ENCODE data around the gene LRPPRC. TPM values are rescaled to one million over a fixed set of nuclear protein-coding genes. Genes with fewer than 3 reads are reported as not detected.

Gene LRPPRC
- total and polyA plus RNA-seq, 4 donors = 71.6 to 132 (median 92.5) TPM

GRCh38 chr2:43898838-43899346 lies 96.9 kb downstream of the LRPPRC start:
- H3K4me3 ChIP-seq (ENCODE audit: low read depth, low read length) = no peak overlapping the region
- no peak for DNase-seq (ENCODE audit: low read depth in 4 of 6, low spot score in 6 of 6)
- peaks cover 7% of the 10 kb centered on the region for H3K4me1 ChIP-seq (ENCODE audit: control insufficient read depth, insufficient read depth, low read length)
- no peak overlapping the region for H3K27ac ChIP-seq (ENCODE audit: low read depth, low read length)
- H3K36me3 ChIP-seq (ENCODE audit: control insufficient read depth, insufficient read depth, low read length) = no peaks in the 10 kb centered on the region
- WGBS (ENCODE audit: insufficient coverage) = 46% methylated on average over 7 of the region's 11 CpGs
- H3K9me3 ChIP-seq (ENCODE audit: control insufficient read depth, insufficient read depth, low read length) = no peaks in the 10 kb centered on the region
- H3K27me3 ChIP-seq (ENCODE audit: control insufficient read depth, insufficient read depth, low read length) = no peaks in the 10 kb centered on the region

- H3K4me1 ChIP-seq (ENCODE audit: control insufficient read depth, insufficient read depth, low read length) = peaks cover 7% of the 10 kb centered on the region
- no peak overlapping the region for H3K27ac ChIP-seq (ENCODE audit: low read depth, low read length)
- no peaks in the 10 kb centered on the region for H3K27me3 ChIP-seq (ENCODE audit: control insufficient read depth, insufficient read depth, low read length)
- peak; percentile 21 to 88 (median 42) for DNase-seq (ENCODE audit: low read depth in 4 of 6, low spot score in 6 of 6)
- H3K4me3 ChIP-seq (ENCODE audit: low read depth, low read length) = no peak overlapping the region
- WGBS (ENCODE audit: insufficient coverage) = 14% methylated on average over 8 of the region's 11 CpGs
- no peaks in the 10 kb centered on the region for H3K36me3 ChIP-seq (ENCODE audit: control insufficient read depth, insufficient read depth, low read length)
- no peaks in the 10 kb centered on the region for H3K9me3 ChIP-seq (ENCODE audit: control insufficient read depth, insufficient read depth, low read length)
These were observed 97.5 kb downstream of the LRPPRC start for GRCh38 chr2:43898134-43898837.

- no peak overlapping the region for H3K27ac ChIP-seq (ENCODE audit: low read depth, low read length)
- no peaks in the 10 kb centered on the region for H3K27me3 ChIP-seq (ENCODE audit: control insufficient read depth, insufficient read depth, low read length)
- 100% methylated on average over 2 of the region's 6 CpGs for WGBS (ENCODE audit: insufficient coverage)
- H3K4me3 ChIP-seq (ENCODE audit: low read depth, low read length) = no peak overlapping the region
- H3K9me3 ChIP-seq (ENCODE audit: control insufficient read depth, insufficient read depth, low read length) = no peaks in the 10 kb centered on the region
- DNase-seq (ENCODE audit: low read depth in 4 of 6, low spot score in 6 of 6) = no peak
- no peaks in the 10 kb centered on the region for H3K36me3 ChIP-seq (ENCODE audit: control insufficient read depth, insufficient read depth, low read length)
- peaks cover 7% of the 10 kb centered on the region for H3K4me1 ChIP-seq (ENCODE audit: control insufficient read depth, insufficient read depth, low read length)
These were observed 98.3 kb downstream of the LRPPRC start for GRCh38 chr2:43897492-43897891.

- Histone ChIP-seq H3K4me3 (ENCODE audit: low read depth, low read length) (no peak overlapping the region), H3K4me1 (ENCODE audit: control insufficient read depth, insufficient read depth, low read length) (peaks cover 7% of the 10 kb centered on the region), H3K27me3 (ENCODE audit: control insufficient read depth, insufficient read depth, low read length) (no peaks in the 10 kb centered on the region), H3K9me3 (ENCODE audit: control insufficient read depth, insufficient read depth, low read length) (no peaks in the 10 kb centered on the region), H3K36me3 (ENCODE audit: control insufficient read depth, insufficient read depth, low read length) (no peaks in the 10 kb centered on the region), H3K27ac (ENCODE audit: low read depth, low read length) (no peak overlapping the region)
- no peak for DNase-seq (ENCODE audit: low read depth in 4 of 6, low spot score in 6 of 6)
- no CpG with 5 or more reads among the region's 1 CpG for WGBS (ENCODE audit: insufficient coverage)
These were observed 98.9 kb downstream of the LRPPRC start for GRCh38 chr2:43896906-43897305.

- H3K36me3 ChIP-seq (ENCODE audit: control insufficient read depth, insufficient read depth, low read length) = peaks cover 7% of the 10 kb centered on the region
- no peaks in the 10 kb centered on the region for H3K9me3 ChIP-seq (ENCODE audit: control insufficient read depth, insufficient read depth, low read length)
- peaks cover 7% of the 10 kb centered on the region for H3K4me1 ChIP-seq (ENCODE audit: control insufficient read depth, insufficient read depth, low read length)
- DNase-seq (ENCODE audit: low read depth in 4 of 6, low spot score in 6 of 6) = no peak
- no peak overlapping the region for H3K27ac ChIP-seq (ENCODE audit: low read depth, low read length)
- no peaks in the 10 kb centered on the region for H3K27me3 ChIP-seq (ENCODE audit: control insufficient read depth, insufficient read depth, low read length)
- WGBS (ENCODE audit: insufficient coverage) = 100% methylated on average over 2 of the region's 2 CpGs
- no peak overlapping the region for H3K4me3 ChIP-seq (ENCODE audit: low read depth, low read length)
These were observed 101.0 kb downstream of the LRPPRC start for GRCh38 chr2:43894743-43895142.

GRCh38 chr2:43890855-43891254 lies 104.9 kb downstream of the LRPPRC start:
- Histone ChIP-seq H3K36me3 (ENCODE audit: control insufficient read depth, insufficient read depth, low read length) (peaks cover 22% of the 10 kb centered on the region), H3K4me1 (ENCODE audit: control insufficient read depth, insufficient read depth, low read length) (no peaks in the 10 kb centered on the region), H3K4me3 (ENCODE audit: low read depth, low read length) (no peak overlapping the region), H3K27me3 (ENCODE audit: control insufficient read depth, insufficient read depth, low read length) (no peaks in the 10 kb centered on the region), H3K9me3 (ENCODE audit: control insufficient read depth, insufficient read depth, low read length) (no peaks in the 10 kb centered on the region), H3K27ac (ENCODE audit: low read depth, low read length) (no peak overlapping the region)
- WGBS (ENCODE audit: insufficient coverage) = 79% methylated on average over 2 of the region's 4 CpGs
- DNase-seq (ENCODE audit: low read depth in 4 of 6, low spot score in 6 of 6) = no peak

GRCh38 chr2:43889416-43889815 lies 106.4 kb downstream of the LRPPRC start:
- WGBS (ENCODE audit: insufficient coverage) = 63% methylated on average over 2 of the region's 4 CpGs

GRCh38 chr2:43887176-43887575 lies 108.6 kb downstream of the LRPPRC start:
- Histone ChIP-seq H3K36me3 (ENCODE audit: control insufficient read depth, insufficient read depth, low read length) (peaks cover 23% of the 10 kb centered on the region), H3K27me3 (ENCODE audit: control insufficient read depth, insufficient read depth, low read length) (no peaks in the 10 kb centered on the region), H3K9me3 (ENCODE audit: control insufficient read depth, insufficient read depth, low read length) (no peaks in the 10 kb centered on the region), H3K4me1 (ENCODE audit: control insufficient read depth, insufficient read depth, low read length) (no peaks in the 10 kb centered on the region), H3K4me3 (ENCODE audit: low read depth, low read length) (no peak overlapping the region), H3K27ac (ENCODE audit: low read depth, low read length) (no peak overlapping the region)
- whole genome bisulfite sequencing (ENCODE audit: insufficient coverage) = 95% methylated on average over 5 of the region's 7 CpGs
- no peak for DNase-seq (ENCODE audit: low read depth in 4 of 6, low spot score in 6 of 6)

More at GRCh38 chr2:43889416-43889815, 106.4 kb downstream of the LRPPRC start:
- peak in 1 of 6 donors; percentile 57 for DNase-seq (ENCODE audit: low read depth in 4 of 6, low spot score in 6 of 6)
- Histone ChIP-seq H3K9me3 (ENCODE audit: control insufficient read depth, insufficient read depth, low read length) (no peaks in the 10 kb centered on the region), H3K4me1 (ENCODE audit: control insufficient read depth, insufficient read depth, low read length) (no peaks in the 10 kb centered on the region), H3K4me3 (ENCODE audit: low read depth, low read length) (no peak overlapping the region), H3K36me3 (ENCODE audit: control insufficient read depth, insufficient read depth, low read length) (peaks cover 23% of the 10 kb centered on the region), H3K27me3 (ENCODE audit: control insufficient read depth, insufficient read depth, low read length) (no peaks in the 10 kb centered on the region), H3K27ac (ENCODE audit: low read depth, low read length) (no peak overlapping the region)

GRCh38 chr2:43885132-43885632 lies 110.6 kb downstream of the LRPPRC start:
- peaks cover 17% of the 10 kb centered on the region for H3K36me3 ChIP-seq (ENCODE audit: control insufficient read depth, insufficient read depth, low read length)
- 63% methylated on average over 6 of the region's 7 CpGs for WGBS (ENCODE audit: insufficient coverage)

GRCh38 chr2:43884689-43885088 lies 111.1 kb downstream of the LRPPRC start:
- no peaks in the 10 kb centered on the region for H3K27me3 ChIP-seq (ENCODE audit: control insufficient read depth, insufficient read depth, low read length)
- no peak overlapping the region for H3K4me3 ChIP-seq (ENCODE audit: low read depth, low read length)
- H3K4me1 ChIP-seq (ENCODE audit: control insufficient read depth, insufficient read depth, low read length) = no peaks in the 10 kb centered on the region
- H3K9me3 ChIP-seq (ENCODE audit: control insufficient read depth, insufficient read depth, low read length) = no peaks in the 10 kb centered on the region
- peaks cover 17% of the 10 kb centered on the region for H3K36me3 ChIP-seq (ENCODE audit: control insufficient read depth, insufficient read depth, low read length)
- H3K27ac ChIP-seq (ENCODE audit: low read depth, low read length) = no peak overlapping the region
- peak in 1 of 6 donors; percentile 74 for DNase-seq (ENCODE audit: low read depth in 4 of 6, low spot score in 6 of 6)
- no CpG with 5 or more reads among the region's 5 CpGs for WGBS (ENCODE audit: insufficient coverage)

More at GRCh38 chr2:43885132-43885632, 110.6 kb downstream of the LRPPRC start:
- Histone ChIP-seq H3K4me3 (ENCODE audit: low read depth, low read length) (no peak overlapping the region), H3K9me3 (ENCODE audit: control insufficient read depth, insufficient read depth, low read length) (no peaks in the 10 kb centered on the region), H3K27ac (ENCODE audit: low read depth, low read length) (no peak overlapping the region), H3K27me3 (ENCODE audit: control insufficient read depth, insufficient read depth, low read length) (no peaks in the 10 kb centered on the region), H3K4me1 (ENCODE audit: control insufficient read depth, insufficient read depth, low read length) (no peaks in the 10 kb centered on the region)
- DNase-seq (ENCODE audit: low read depth in 4 of 6, low spot score in 6 of 6) = peak in 1 of 6 donors; percentile 24
